GM18861 (cell line): ENCODE measurements around the gene LAMA2.
"Not testable (repeated sequence)": the region's sequence is repeated elsewhere in the genome, so short reads cannot be mapped to it uniquely, and the experiment has no call there.

ENCODE experiments used
- ATAC-seq: cut with Tn5 transposase; IDR thresholded peaks from one replicate; pipeline ENCODE4 v1.9.1; 2021; ENCODE audit not compliant: unreplicated experiment

Gene LAMA2

DNA sequence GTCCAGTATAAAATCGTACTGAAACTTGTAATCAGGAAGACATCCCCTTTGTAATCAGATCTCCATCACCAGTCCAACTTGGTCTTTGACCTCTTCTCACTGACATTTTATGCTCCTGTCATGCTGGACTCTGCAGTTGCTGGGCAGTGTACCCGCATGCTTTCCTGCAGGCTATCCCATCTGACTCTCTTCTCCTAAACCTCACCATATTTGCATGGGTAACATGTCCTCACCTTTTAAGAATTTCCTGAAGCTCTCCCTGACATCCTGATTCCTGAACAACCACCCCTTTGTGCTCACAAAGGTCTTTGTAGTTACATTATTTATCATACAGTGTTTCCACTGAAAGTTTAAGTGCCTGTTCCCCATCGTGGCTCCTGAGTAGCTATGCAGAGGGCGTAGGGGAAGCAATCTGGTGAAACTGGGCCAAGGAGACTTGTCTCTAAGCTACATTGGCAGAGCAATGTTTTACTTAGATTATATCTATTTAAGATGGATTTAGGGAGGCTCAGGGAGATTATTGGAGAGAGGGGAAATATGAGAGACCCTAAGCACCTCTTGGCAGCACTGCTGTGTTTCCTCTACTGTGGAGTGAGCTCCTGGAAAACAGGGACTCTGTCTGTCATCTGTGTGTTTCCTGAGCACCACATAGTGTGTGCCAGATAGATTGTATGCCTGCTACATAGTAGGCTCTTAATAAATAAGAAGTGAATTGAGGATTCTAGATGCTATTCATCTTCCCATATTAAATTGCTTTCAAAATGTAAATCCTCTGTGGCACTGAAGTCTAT is 124.0 kb downstream of the LAMA2 start:
- ATAC-seq: no peak

DNA sequence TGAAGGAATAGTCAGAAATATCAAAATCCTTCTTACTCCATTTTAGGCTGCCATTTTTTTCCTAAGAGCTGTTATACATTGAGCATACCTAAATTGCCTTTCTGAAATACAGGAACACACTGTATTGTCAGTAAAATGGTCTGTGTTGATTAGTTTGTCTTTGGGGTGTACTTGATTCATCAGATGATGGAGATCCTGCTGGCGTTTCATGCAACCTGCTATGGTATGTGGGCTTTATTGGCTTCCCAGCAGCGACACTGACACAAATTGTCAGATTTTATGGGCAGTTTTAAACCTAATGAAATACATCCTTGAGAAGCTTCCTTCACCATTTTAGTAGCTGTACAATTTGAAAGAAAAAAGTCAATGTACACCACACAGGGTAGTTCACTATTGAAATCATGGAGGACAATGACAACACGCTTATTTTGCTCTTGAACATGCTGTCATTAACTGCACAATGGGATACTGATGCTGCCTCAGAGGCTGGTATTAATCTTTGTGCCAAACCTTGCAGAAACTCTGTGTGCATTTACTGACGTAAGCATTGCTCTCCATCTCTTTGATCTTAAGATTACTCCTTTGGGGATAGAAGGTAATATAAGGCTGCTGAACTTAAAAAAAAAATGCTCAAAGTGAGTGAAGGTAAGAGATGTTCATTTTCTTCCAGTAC is 124.9 kb downstream of the LAMA2 start:
- no peak for ATAC-seq

DNA sequence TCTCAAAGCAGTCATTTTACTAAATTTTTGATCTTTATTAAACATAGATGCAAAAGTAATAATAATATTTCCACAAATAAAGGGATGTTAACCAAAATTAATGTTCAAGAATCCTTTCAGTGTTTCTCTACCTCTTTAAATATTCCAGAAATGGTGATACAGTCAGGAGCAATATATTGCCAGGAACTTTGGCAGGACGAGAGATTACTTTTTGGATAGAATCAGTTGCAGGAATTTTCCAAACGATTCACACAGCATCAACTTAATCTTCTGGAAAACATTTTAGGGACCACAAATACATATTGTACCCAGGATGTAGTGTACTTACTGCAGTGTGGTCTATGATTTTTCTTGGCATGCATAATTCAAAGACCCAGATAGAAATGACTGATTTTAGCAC is 125.7 kb downstream of the LAMA2 start:
- no peak for ATAC-seq

DNA sequence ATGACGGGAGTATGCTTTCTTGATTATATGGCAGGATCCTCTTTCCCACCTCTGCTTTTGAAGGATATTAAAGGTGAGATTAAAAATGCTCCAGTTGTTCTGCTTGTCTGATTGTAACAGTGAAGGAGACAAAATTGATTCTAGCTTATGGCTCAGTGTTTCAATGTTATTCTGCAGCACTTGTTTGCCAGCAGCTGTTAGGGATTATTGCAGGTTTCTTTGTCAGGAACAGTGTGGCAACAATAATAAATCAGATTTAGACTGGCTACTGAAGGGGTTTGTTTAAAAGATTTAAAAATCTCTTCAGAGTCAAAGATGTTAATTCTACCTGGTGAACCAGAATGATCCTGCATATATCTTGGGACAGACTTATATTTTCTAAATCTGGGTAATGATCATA is 126.9 kb downstream of the LAMA2 start:
- no peak for ATAC-seq

DNA sequence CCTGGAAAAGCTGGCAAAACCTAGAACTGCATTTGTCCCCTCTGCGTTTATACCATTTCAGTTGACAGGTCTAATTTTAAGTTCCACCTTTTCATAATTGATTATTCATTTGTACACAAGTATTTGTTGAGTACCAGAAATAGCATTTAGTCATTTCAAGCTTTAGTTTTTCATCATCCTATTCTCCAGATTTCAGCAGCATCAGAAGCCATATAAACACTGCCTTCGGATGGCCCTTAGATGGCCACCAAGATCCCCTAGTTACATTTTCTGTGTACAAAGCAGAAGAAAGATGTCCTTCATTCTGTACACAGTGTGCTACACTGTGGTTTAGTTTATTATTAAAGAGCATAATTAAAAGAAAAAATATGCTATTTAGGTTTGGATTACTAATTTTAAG is 131.4 kb downstream of the LAMA2 start:
- no peak for ATAC-seq

DNA sequence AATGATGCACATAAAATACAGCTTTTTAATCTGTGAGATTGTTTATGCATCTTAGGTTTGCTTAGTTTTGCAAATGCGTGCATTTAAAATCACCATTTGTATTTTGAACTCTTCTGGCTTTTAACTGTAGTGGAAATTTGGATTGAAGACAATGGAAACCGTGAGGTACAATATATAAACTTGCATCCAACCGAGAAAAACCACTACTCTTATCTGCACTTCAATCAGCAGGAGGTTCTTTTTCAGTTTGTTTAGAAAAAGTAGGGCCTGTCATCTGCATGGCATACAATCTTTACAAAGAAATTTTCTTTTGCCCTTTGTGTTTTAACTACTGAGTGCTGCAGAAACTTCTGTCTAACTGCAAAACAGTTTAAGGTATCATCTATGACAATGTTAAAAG is 132.8 kb downstream of the LAMA2 start:
- ATAC-seq: no peak

DNA sequence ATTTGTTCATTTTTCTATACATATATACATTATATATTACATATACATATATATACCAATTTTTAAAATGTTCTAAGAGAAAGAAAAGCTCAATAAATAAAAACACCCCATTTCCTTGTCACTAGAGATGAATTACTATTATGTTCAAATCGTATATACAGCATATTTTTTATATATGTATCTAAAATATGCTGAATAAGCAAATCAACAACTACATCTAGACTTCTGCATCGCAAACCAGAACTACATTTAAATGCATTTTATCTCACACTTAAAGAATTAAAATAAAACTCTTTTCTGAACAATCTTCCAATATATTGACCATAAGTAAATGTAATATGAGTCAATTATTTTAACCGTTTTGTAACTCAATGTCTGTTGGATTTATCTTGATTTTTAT is 133.9 kb downstream of the LAMA2 start:
- no peak for ATAC-seq

DNA sequence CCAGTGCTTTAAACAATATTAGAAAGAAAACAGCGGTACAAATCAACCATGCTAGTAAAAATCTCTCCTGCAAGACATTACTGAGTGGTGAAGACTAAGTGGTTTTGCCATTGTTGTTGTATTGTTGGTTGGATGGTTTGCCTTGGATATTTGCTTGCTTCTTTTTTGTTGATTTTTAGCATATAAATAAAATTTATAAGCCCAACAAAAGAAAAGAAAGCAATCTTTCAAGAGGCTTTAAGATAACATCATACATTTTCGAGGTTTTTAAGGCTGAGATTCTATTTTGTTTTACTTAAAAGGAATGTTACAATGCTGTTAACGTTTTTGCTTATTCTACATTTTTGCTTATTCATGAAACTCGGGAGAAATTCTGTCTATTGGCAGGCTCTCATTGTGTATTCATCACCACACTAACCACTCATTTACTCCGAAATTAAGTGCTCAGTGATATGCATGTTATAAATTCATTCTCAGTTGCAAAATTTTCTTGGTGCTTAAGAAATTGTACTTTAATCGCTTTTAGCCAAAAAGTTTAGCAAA is 139.1 kb downstream of the LAMA2 start:
- no peak for ATAC-seq

DNA sequence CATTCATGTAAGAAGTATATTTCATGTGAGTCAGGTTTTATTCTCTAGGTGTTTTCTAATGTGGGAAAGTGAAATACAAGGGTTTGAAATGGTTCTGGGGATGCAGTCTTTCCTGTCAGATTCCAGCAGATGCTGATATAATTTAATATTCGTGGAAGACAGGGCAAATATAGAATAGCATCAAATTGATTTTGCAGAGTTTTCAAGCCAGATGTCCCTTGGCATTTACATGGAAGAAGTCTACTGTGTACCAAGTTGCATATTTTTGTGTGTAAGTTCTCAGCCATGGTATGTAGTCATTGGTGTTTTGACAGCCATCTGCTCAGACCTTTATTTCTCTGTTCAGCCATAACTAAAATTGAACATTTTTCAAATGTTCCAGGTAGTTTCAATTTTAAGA is 143.7 kb downstream of the LAMA2 start:
- ATAC-seq: no peak

DNA sequence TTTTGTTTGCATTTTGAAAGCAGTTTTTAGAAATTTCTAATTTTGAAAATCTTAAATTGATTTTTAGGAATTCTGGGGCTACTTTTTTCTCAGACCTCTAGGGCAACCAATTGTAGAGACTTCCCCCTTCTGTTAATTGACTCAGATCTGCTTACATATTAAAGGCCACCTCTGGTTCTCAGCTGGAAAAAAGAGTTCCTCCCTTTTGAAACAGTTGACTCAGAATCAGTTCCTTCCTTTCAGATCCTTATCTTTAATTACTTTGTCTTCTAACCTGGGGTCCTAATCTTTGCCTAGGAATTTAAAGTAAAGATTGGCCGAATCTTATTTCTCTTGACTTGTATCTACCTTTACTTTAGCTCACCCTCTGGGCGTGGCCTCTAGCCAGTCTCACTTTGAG is 146.8 kb downstream of the LAMA2 start:
- ATAC-seq: no peak

DNA sequence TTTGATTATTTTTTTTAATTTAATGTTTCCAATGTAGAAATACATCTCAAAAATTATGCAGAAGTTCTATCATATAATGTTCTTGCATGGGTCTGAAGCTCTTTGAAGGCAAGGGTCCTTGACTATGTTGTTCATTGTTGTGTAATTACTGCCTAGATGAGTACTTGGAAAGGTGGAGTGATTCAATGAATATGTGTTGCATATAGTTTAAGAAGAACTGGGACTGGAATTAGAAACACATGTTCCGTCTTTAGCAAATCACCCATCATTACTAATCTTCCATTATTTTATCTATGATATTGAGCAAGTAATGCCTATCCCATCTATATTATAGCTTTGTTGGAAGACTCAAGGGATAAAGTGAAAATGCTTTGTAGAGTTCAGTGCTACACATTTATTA is 147.3 kb downstream of the LAMA2 start:
- ATAC-seq: no peak

DNA sequence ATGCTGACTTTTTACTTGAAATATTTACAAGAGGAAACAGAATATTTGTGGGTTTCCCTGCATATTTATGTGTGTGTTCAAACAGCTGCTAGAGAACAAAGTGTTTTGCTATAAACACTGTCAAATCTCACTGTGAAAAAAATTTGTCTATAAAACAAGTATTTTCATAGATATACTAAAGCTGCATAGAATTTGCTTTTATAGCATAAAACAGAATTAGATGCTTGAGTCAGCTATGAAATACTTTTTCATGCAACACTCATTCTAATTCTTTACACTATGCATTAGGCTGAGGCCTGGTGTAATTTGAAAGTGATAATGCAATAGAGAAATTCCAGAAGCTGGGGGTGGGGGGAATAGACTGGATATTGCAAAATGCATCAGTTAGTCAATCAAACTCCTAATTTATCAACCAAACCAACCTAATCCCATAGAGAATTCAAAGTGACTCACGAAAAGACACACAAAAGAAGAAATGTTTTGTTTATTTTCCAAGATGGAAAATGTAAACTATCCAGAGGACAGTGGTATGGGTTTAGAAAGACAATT is 148.2 kb downstream of the LAMA2 start:
- no peak for ATAC-seq

DNA sequence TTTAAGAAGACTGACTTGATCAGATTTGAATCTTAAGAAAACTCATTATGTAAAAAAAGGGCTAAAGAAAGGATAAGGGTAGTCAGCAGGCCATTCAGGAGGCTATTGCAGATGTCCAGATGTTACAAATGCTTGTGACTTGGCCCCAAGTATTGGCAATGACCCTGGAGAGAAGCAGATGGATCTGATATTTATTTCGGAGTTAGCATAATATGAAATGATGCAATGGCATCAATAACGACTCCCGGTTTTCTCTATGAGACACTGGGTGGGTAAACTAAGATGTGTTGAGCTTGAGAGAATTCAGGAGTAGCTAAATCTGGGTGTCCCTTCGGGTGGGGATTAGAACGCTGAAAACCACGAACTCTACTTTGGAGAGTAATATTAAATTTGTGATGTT is 149.7 kb downstream of the LAMA2 start:
- ATAC-seq: no peak

DNA sequence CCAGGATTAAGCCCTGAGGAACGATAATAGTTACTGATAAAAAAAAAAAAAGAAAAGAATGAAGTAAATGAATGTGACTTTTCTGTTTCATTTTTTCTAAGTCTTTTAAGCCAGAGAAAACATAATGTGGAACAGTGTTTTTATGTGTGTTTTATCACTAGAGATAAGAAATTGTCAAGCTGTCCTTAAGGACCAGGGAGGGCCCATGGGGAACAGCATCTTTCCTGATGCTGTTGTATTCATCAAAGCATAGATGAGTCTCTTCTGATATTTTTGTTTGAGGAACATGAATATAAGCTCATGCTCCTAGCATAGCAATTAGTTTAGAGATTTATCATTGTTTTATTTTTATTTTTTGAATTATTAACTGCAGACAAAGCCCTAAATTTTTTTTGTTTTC is 150.2 kb downstream of the LAMA2 start:
- no peak for ATAC-seq

DNA sequence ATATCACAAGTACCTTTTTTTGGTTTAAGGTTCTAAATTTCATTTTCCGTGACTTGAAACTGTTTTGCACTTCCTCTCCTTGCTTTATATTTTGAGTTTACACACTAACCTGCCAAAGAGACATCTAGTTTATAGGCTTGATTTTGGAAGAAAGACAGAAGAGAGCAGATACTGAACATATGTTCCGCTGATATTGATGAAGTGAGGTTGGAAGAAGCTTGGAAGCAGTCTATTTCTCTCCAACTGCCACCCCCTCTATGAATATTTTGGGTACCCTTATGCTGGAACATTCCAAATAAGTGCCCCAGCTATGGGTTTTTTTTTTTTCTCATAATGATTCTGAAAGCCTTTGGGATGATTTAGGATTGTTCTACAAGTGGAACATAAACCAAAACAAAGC is 150.6 kb downstream of the LAMA2 start:
- no peak for ATAC-seq

DNA sequence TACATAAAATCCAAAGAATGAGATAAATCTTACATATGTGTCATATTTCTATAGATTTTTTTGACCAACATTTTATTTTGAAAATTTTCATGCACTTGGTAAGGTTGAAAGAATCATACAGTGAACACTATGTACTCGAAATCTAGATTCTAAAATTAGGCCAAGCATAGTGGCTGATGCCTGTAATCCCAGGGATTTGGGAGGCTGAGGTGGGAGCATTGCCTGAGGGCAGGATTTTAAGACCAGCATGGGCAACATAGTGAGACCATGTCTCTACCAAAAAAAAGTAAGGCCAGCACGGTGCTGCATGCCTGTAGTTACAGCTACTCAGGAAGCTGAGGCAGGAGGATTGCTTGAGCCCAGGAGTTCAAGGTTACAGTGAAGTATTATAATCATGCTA is 158.6 kb downstream of the LAMA2 start:
- ATAC-seq: no peak

DNA sequence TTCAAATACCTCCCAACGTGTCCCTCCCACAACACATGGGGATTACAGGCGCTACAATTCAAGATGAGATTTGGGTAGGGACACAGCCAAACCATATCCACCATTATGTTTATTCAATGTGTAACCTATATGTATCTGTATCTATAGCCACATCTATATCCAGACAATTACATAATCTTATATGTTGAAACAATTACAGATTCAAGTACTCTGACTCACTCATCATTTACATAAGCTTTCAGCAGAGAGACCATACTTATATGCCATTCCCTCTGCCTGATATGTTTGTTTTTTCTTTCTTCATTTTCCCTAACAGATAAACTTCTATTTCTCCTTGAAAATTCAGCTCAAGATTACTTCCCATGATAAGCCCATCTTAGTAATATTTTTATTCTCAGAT is 163.6 kb downstream of the LAMA2 start:
- ATAC-seq: no peak

DNA sequence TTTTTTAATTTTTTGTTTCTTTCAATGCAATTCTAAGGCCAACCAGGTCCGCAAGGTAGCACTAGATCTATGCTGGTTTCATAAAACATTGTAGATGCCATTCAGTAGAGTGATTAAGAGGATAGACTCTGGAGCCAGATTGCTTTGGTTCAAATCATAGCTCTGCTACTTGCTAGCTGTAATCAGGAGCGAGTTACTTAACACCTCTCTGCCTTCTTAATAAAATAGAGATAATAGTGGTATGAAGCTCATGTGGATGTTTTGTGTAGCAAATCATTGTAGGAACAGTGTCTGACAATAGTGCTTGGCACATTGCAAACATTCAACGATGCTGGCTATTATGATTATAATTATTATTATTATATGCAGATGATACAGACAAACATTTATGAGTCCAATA is 164.9 kb downstream of the LAMA2 start:
- no peak for ATAC-seq

DNA sequence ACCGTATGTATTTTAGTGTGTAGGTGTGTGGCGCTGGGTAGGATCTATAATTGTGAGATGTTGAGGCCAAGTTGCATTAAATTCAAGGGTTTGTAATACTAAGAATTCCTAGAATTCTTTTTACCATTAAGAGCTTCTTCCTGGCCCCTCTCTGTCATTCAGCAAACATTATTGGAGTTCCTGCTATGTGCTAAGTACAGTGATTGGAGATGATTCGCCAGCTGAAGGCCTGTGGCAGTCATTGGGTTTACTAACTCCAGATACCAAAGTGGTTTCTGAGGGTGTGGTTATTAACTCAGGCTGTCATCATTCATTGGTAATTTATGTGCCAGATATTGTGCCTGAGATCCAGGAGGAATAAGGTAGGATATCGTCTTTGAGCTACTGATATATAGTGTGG is 167.1 kb downstream of the LAMA2 start:
- ATAC-seq: no peak

DNA sequence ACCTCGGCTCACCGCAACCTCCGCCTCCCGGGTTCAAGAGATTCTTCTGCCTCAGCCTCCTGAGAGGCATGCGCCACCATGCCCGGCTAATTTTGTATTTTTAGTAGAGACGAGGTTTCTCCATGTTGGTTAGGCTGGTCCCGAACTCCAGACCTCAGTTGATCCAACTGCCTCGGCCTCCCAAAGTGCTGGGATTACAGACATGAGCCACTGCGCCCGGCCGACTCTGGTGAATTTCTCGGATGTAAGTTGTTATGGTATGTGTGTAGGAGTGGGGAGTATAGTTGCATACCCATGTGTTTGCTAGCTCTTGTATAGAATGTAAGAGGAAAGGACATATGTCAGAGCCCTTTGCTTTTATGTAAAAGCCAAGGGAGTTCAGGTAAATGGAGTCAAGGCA is 170.2 kb downstream of the LAMA2 start:
- ATAC-seq: not testable (repeated sequence)

DNA sequence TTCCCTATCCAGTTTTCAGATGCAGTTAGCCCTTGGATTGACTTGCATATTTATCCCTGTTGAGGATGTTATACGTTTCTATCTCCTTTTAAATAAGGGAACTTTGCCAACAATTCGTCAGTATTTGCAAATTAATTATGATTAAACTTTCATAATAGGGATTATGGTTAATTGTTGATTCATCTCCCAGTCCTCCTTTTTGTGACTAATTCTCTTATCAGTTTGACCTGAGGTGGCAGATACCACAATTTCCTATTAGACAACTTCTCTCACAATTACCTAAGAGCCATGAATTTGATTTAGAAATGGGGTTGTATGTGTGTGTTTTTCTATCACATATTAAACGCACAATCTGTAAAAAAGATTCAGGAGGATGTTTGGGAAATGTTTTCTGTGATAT is 172.9 kb downstream of the LAMA2 start:
- ATAC-seq: no peak

DNA sequence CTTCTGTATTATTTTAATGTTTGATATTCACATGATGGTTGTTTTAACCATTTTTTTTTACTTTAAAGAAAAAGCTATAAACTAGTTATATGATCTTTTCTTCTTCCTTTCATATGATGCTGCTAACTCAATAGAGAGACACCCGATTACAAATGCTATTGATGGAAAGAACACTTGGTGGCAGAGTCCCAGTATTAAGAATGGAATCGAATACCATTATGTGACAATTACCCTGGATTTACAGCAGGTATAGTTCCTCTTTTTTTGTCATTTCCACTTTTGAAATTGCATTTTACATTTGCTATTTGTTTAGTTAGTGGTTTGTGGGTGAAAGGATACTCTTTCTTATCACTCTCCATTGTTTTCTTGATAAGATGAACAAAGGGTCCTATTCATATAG is 176.7 kb downstream of the LAMA2 start:
- no peak for ATAC-seq
